IgD-negative memory B cell (primary cell): ENCODE data around the gene CLIP3. TPM values are rescaled to one million over a fixed set of nuclear protein-coding genes. Genes with fewer than 3 reads are reported as not detected.
"Not testable (repeated sequence)": the region's sequence is repeated elsewhere in the genome, so short reads cannot be mapped to it uniquely, and the experiment has no call there.

Source experiments
- H3K27ac Mint-ChIP-seq, 3 donors: one replicate each; pipeline ENCODE4 v1.8.0; 2020 to 2022; ENCODE audit warnings: mild to moderate bottlenecking in 3 of 3, mixed read lengths in 3 of 3, moderate library complexity in 1 of 3
- H3K27me3 Mint-ChIP-seq: one replicate; pipeline ENCODE4 v1.8.0; 2021; ENCODE audit warnings: mixed read lengths
- H3K36me3 Mint-ChIP-seq: one replicate; pipeline ENCODE4 v1.8.0; 2020; ENCODE audit warnings: mild to moderate bottlenecking, mixed read lengths
- H3K4me1 Mint-ChIP-seq, 3 donors: one replicate each; pipeline ENCODE4 v1.8.0; 2020 to 2022; ENCODE audit warnings: mixed read lengths in 3 of 3, mild to moderate bottlenecking in 1 of 3
- H3K4me3 Mint-ChIP-seq, 4 donors: one replicate each; pipeline ENCODE4 v1.8.0; 2020 to 2022; ENCODE audit warnings: mild to moderate bottlenecking in 4 of 4, mixed read lengths in 4 of 4, moderate library complexity in 3 of 4
- H3K9me3 Mint-ChIP-seq, 3 donors: one replicate each; pipeline ENCODE4 v1.8.0; 2020 to 2021; ENCODE audit warnings: mixed read lengths in 3 of 3, mild to moderate bottlenecking in 1 of 3
- polyA plus RNA-seq: library from polyadenylated mRNA; unstranded; fragments of 300-500 nt; fragmentation: Illumina TruSeq; gene quantifications from one replicate; pipeline ENCODE4 v1.2.3, GENCODE V29; 2021

CLIP3 gene
- polyA plus RNA-seq, 1 donor from 2014 or later: 0.23 TPM

DNA sequence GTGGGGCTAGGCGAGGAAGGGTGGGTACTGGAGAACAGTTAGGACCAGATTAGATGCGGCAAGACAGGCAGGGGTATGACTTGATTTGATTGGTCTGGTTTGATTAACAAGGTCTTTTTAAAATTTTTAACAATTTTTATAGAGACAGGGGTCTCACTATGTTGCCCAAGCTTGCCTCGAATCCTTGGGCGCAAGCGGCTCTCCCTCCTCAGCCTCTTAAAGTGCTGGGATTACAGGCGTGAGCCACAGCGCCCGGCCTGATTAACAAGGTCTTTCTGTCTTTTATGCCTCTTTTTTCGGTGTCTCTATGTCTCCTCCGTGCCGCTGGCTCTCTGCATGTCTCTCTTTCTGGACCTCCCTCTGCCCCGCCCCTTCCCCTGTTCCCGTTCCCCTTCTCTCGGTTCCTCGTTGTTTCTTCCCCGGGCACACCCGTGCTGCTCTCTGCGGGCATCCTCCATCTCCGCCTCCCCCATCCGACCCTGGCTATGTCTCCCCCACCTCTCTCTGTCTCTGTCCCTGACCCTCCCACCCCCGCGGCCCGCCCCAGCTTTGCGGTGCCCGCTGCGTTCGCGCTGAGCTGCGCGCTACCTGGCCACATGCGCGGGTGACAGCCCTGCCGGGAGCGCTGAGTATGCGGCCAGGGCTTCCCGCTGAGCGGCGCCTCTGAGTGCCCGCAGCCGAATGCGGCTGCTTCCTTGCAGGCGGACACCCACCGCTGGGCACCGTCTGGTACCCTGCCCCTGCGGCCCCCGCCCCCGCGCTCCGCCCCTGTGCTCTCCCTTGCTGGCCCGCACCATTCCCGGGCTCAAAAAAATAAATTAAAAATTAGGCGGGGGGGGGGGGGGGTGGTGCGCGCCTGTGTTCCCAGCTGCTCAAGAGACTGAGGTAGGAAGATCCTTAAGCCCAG is 45.8 kb downstream of the CLIP3 start:
- Mint-ChIP-seq H3K9me3 (no peaks in the 10 kb centered on the region), H3K27me3 (peaks cover 13% of the 10 kb centered on the region), H3K27ac (peak overlapping the region in 1 of 3 donors; percentile 46), H3K4me1 (peaks cover 0 to 3% (median 0%) of the 10 kb centered on the region in 3 donors), H3K36me3 (no peaks in the 10 kb centered on the region), H3K4me3 (peak overlapping the region; percentile 75 to 96 (median 92))

DNA sequence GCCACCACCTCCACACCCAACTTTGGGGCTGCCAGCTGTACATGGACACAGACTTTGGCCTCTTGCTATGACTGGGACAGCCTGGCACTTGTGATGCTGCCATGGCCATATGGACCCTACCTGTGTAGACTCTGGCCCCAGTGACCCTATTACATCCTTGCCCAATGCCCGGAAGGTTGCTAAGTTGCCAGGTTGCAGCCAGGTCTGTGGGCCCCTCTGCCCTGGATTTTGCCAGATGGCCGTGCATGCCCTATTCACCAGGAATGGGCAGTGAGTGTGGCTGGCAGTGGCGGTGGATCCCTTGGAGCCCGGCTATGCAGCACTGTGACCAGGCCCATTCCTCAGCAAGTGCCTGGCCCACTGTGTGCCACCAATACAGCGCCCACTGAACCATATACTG is 46.6 kb downstream of the CLIP3 start:
- Mint-ChIP-seq H3K4me1 (peaks cover 0 to 3% (median 0%) of the 10 kb centered on the region in 3 donors), H3K4me3 (peak overlapping the region in 3 of 4 donors; percentile 75 to 96 (median 90)), H3K27me3 (peaks cover 15% of the 10 kb centered on the region), H3K27ac (peak overlapping the region in 2 of 3 donors; percentile 28 to 46), H3K9me3 (no peaks in the 10 kb centered on the region), H3K36me3 (no peaks in the 10 kb centered on the region)

DNA sequence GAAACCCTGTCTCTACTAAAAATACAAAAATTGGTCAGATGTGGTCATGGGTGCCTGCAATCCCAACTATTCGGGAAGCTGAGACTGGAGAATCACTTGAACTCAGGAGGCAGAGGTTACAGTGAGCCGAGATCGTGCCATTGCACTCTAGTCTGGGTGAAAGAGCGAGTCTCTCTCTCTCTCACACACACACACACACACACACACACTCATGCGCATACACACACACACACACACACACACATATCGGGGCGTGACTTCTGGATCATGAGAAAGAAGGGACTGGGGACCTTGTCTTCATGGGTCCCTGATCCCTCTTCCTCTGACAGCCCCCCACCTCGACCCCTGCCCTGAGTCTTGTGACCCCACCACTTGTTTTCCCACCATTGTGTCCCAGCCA is 49.5 kb downstream of the CLIP3 start:
- no peak overlapping the region for H3K27ac Mint-ChIP-seq
- no peaks in the 10 kb centered on the region for H3K36me3 Mint-ChIP-seq
- H3K4me3 Mint-ChIP-seq: no peak overlapping the region
- H3K9me3 Mint-ChIP-seq: peaks cover 0 to 2% (median 0%) of the 10 kb centered on the region in 3 donors
- peaks cover 27% of the 10 kb centered on the region for H3K27me3 Mint-ChIP-seq
- H3K4me1 Mint-ChIP-seq: peaks cover 0 to 3% (median 0%) of the 10 kb centered on the region in 3 donors

GRCh38 chr19:35980997-35981396 is 51.7 kb downstream of the CLIP3 start:
- peaks cover 35% of the 10 kb centered on the region for H3K27me3 Mint-ChIP-seq
- H3K4me3 Mint-ChIP-seq, H3K27ac Mint-ChIP-seq, H3K9me3 Mint-ChIP-seq, H3K4me1 Mint-ChIP-seq, H3K36me3 Mint-ChIP-seq: not testable (repeated sequence)

GRCh38 chr19:35978832-35979365 is 53.8 kb downstream of the CLIP3 start:
- Mint-ChIP-seq H3K27me3 (peaks cover 25% of the 10 kb centered on the region), H3K36me3 (no peaks in the 10 kb centered on the region), H3K9me3 (peaks cover 0 to 2% (median 0%) of the 10 kb centered on the region in 3 donors), H3K4me1 (no peaks in the 10 kb centered on the region), H3K27ac (no peak overlapping the region), H3K4me3 (no peak overlapping the region)

DNA sequence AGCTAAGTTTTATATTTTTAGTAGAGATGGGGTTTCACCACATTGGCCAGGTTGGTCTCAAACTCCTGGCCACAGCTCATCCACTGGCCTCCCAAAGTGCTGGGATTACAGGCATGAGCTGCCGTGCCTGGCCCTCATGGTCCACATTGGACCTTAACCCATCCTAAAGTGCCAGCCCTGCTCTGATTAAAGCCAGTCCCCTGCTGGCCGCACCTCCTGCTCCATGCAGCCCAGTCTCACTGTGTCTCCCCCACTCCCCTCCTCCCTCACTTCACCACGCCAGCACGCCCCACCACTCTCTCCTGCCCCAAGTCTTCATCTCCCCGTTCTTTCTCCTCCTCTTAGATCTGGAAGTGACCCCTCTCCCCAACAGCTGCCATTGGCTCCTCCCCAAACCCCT is 54.4 kb downstream of the CLIP3 start:
- peaks cover 23% of the 10 kb centered on the region for H3K27me3 Mint-ChIP-seq

DNA sequence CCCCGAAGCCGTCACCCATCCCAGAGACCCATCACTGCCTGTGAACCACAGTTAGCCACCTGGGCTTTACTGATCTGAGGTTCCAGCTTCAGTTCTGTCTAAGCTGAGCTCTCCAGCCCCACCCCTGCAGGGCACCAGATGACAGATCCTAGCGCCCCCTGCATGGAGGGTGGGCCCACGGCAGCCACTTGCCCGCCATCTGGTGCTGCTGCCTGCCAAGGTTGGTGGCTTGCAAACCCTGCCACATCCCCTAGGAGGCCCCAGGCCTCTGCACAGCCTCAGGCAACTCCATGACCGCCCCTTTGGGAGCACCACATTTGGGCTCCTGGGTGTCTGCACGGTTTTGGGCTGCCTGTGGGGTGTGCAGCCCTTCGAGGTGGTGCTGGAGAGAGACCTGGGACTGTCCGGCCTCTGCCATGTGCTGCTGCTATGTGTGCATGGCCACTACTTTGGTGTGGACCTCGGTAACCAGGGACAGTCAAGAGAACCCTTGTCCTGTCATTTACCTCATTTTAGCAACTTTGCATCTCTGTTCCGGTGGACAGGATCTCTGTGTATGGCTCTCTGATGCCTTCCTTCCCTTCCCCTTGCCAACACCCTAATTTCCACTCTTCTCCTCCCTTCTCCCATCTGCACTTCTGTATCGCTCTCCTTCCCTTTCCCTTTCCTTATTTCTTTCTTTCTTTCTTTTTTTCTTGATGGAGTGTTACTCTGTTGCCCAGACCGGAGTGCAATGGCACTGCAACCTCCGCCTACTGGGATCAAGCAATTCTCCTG is 55.0 kb downstream of the CLIP3 start:
- H3K4me3 Mint-ChIP-seq: no peak overlapping the region
- no peaks in the 10 kb centered on the region for H3K4me1 Mint-ChIP-seq
- H3K27me3 Mint-ChIP-seq: peaks cover 23% of the 10 kb centered on the region
- no peak overlapping the region for H3K27ac Mint-ChIP-seq
- H3K9me3 Mint-ChIP-seq: peaks cover 0 to 2% (median 0%) of the 10 kb centered on the region in 3 donors
- H3K36me3 Mint-ChIP-seq: no peaks in the 10 kb centered on the region

More for the DNA sequence above, 54.4 kb downstream of the CLIP3 start:
- Mint-ChIP-seq H3K9me3 (peaks cover 0 to 2% (median 0%) of the 10 kb centered on the region in 3 donors), H3K27ac (no peak overlapping the region), H3K4me3 (no peak overlapping the region), H3K36me3 (no peaks in the 10 kb centered on the region), H3K4me1 (no peaks in the 10 kb centered on the region)

GRCh38 chr19:35975608-35976214 is 57.0 kb downstream of the CLIP3 start:
- Mint-ChIP-seq H3K4me1 (no peaks in the 10 kb centered on the region), H3K4me3 (no peak overlapping the region), H3K27ac (no peak overlapping the region), H3K36me3 (no peaks in the 10 kb centered on the region), H3K9me3 (no peaks in the 10 kb centered on the region), H3K27me3 (peaks cover 20% of the 10 kb centered on the region)

DNA sequence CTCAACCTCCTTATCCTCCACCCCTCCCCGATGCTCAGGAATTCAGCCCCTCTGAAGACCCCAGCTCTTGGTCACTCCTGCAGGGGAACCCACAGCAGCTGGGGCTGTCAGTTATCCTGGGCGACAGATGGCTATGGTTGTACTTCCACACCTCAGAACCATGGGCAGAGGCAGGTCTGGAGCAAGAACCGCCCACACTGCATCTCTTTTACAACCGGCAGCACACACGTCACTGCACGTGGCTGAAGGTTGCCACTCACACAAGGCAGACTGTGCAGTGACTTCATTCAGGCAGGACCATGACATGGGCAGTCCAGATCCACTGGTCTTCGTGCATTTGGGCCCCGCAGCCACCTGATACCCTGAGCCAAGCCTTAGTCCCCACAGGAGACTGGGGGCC is 59.2 kb downstream of the CLIP3 start:
- Mint-ChIP-seq H3K4me3 (no peak overlapping the region), H3K36me3 (no peaks in the 10 kb centered on the region), H3K9me3 (no peaks in the 10 kb centered on the region), H3K4me1 (no peaks in the 10 kb centered on the region), H3K27me3 (peaks cover 12% of the 10 kb centered on the region), H3K27ac (peak overlapping the region in 1 of 3 donors; percentile 19)

DNA sequence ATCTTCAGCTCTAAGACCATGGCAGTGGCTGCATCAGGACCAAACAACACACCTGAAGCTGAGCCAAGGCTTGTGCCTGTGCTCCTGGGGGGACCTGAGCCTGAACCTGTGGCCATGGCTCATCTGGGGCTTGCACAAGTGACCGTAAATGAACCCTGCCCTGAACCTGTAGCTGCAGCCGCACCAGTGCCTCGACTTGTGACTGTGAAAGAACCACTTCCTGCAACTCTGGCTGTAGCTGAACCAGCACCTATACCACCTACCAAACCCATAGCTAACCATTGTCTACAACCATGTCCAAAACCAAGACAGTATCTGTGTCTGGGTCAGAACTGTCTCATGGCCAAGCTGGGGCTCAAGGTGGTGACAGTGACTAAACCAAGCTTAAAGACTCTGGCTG is 65.9 kb downstream of the CLIP3 start:
- no peaks in the 10 kb centered on the region for H3K36me3 Mint-ChIP-seq
- peaks cover 14% of the 10 kb centered on the region for H3K27me3 Mint-ChIP-seq
- H3K4me3 Mint-ChIP-seq: no peak overlapping the region
- H3K4me1 Mint-ChIP-seq: peaks cover 0 to 1% (median 0%) of the 10 kb centered on the region in 3 donors
- H3K9me3 Mint-ChIP-seq: peaks cover 0 to 1% (median 0%) of the 10 kb centered on the region in 3 donors
- no peak overlapping the region for H3K27ac Mint-ChIP-seq

Other genes starting within 250 kb of the CLIP3 start
- gene PRODH2, start 220.0 kb downstream of the CLIP3 start, polyA plus RNA-seq: not detected
- not detected for gene NPHS1, start 180.4 kb downstream of the CLIP3 start, polyA plus RNA-seq
- not detected for gene KIRREL2, start 176.0 kb downstream of the CLIP3 start, polyA plus RNA-seq
- gene APLP1, start 164.3 kb downstream of the CLIP3 start, polyA plus RNA-seq: not detected
- 28.6 TPM for gene NFKBID, start 132.3 kb downstream of the CLIP3 start, polyA plus RNA-seq
- 118 TPM for gene HCST, start 130.3 kb downstream of the CLIP3 start, polyA plus RNA-seq
- 13.7 TPM for gene TYROBP, start 124.6 kb downstream of the CLIP3 start, polyA plus RNA-seq
- gene LRFN3, start 96.5 kb downstream of the CLIP3 start, polyA plus RNA-seq: 0.15 TPM
- gene SDHAF1, start 37.7 kb downstream of the CLIP3 start, polyA plus RNA-seq: 53.7 TPM
- gene SYNE4, start 24.1 kb downstream of the CLIP3 start, polyA plus RNA-seq: not detected
- gene ALKBH6, start 18.7 kb downstream of the CLIP3 start, polyA plus RNA-seq: 15.7 TPM
- gene THAP8, start 21.4 kb upstream of the CLIP3 start, polyA plus RNA-seq: 5.6 TPM
- 0.81 TPM for gene WDR62, start 22.0 kb upstream of the CLIP3 start, polyA plus RNA-seq
- not detected for gene OVOL3, start 78.3 kb upstream of the CLIP3 start, polyA plus RNA-seq
- gene POLR2I, start 82.0 kb upstream of the CLIP3 start, polyA plus RNA-seq: 144 TPM
- 269 TPM for gene TBCB, start 82.6 kb upstream of the CLIP3 start, polyA plus RNA-seq
- gene CAPNS1, start 107.2 kb upstream of the CLIP3 start, polyA plus RNA-seq: 139 TPM
- not detected for gene COX7A1, start 119.6 kb upstream of the CLIP3 start, polyA plus RNA-seq
- gene ZNF565, start 181.8 kb upstream of the CLIP3 start, polyA plus RNA-seq: 3.8 TPM
- gene ZNF146, start 182.2 kb upstream of the CLIP3 start, polyA plus RNA-seq: 69.0 TPM